Fibroblast of peridontal ligament (primary cell): ENCODE measurements around the gene PNPLA7.
"Not testable (repeated sequence)": the region's sequence is repeated elsewhere in the genome, so short reads cannot be mapped to it uniquely, and the experiment has no call there.

Source experiments
- DNase-seq: peaks from one replicate; pipeline ENCODE4 v3.0.0-alpha.2; 2010; ENCODE audit errors: extremely low read depth

Gene PNPLA7

GRCh38 chr9:137422604-137423513 lies 127.3 kb downstream of the PNPLA7 start, which contains the start of the genes EXD3 and NOXA1:
Gene EXD3, minus strand, starts transcription at chr9:137423162. Its CDS starts 27,805 bp downstream, at chr9:137395357.
Gene NOXA1, plus strand, starts transcription at chr9:137423393. Its CDS starts 137 bp downstream, at chr9:137423530.
- peak; percentile 85 for DNase-seq

GRCh38 chr9:137421838-137422603 lies 128.2 kb downstream of the PNPLA7 start:
- no peak for DNase-seq

GRCh38 chr9:137417161-137418021 lies 132.8 kb downstream of the PNPLA7 start:
- no peak for DNase-seq

- no peak for DNase-seq
These were observed 133.5 kb downstream of the PNPLA7 start for GRCh38 chr9:137416563-137417151.

GRCh38 chr9:137416006-137416562 lies 134.1 kb downstream of the PNPLA7 start:
- no peak for DNase-seq

GRCh38 chr9:137415451-137415850 lies 134.8 kb downstream of the PNPLA7 start:
- no peak for DNase-seq

GRCh38 chr9:137412431-137412830 lies 137.8 kb downstream of the PNPLA7 start:
- DNase-seq = no peak

- peak; percentile 63 for DNase-seq
These were observed 138.4 kb downstream of the PNPLA7 start for GRCh38 chr9:137411645-137412380.

GRCh38 chr9:137411260-137411644 lies 138.9 kb downstream of the PNPLA7 start:
- DNase-seq = no peak

GRCh38 chr9:137410891-137411249 lies 139.3 kb downstream of the PNPLA7 start:
- no peak for DNase-seq

- DNase-seq = not testable (repeated sequence)
These were observed 139.8 kb downstream of the PNPLA7 start for GRCh38 chr9:137410236-137410890.
